Skeletal muscle tissue (tissue), 4 donors: Measurements from ENCODE around the gene CENPU. TPM values are rescaled to one million over a fixed set of nuclear protein-coding genes. Genes with fewer than 3 reads are reported as not detected.
"Not testable (repeated sequence)": the region's sequence is repeated elsewhere in the genome, so short reads cannot be mapped to it uniquely, and the experiment has no call there.

Experiments
- H3K27ac ChIP-seq: one replicate; pipeline ENCODE4 v1.7.0; 2013; ENCODE audit warnings: mild to moderate bottlenecking, low read depth, low read length, inconsistent platforms
- H3K27me3 ChIP-seq, 3 donors: one replicate each; pipeline ENCODE4 v1.7.0; 2013; ENCODE audit warnings: low read length in 3 of 3; ENCODE audit not compliant: control insufficient read depth in 3 of 3, insufficient read depth in 3 of 3
- H3K36me3 ChIP-seq, 3 donors: one replicate each; pipeline ENCODE4 v1.7.0; 2013; ENCODE audit warnings: low read length in 3 of 3; ENCODE audit not compliant: control insufficient read depth in 3 of 3, insufficient read depth in 3 of 3
- H3K4me1 ChIP-seq, 3 donors: one replicate each; pipeline ENCODE4 v1.7.0; 2013; ENCODE audit warnings: low read length in 3 of 3, mild to moderate bottlenecking in 3 of 3; ENCODE audit not compliant: control insufficient read depth in 3 of 3, insufficient read depth in 3 of 3
- H3K4me3 ChIP-seq, 3 donors: one replicate each; pipeline ENCODE4 v1.7.0; 2013; ENCODE audit warnings: low read length in 3 of 3
- H3K9ac ChIP-seq, 3 donors: one replicate each; pipeline ENCODE4 v1.7.0; 2013; ENCODE audit warnings: low read length in 3 of 3, mild to moderate bottlenecking in 3 of 3, moderate library complexity in 2 of 3, low read depth in 1 of 3
- H3K9me3 ChIP-seq, 3 donors: one replicate each; pipeline ENCODE4 v1.7.0; 2013; ENCODE audit warnings: low read length in 3 of 3; ENCODE audit not compliant: control insufficient read depth in 3 of 3
- total RNA-seq: library from RNA; depleted of rRNA; stranded (reverse); fragments of >200 nt; gene quantifications from one replicate; pipeline ENCODE4 v1.2.3, GENCODE V29; 2014
- donor health status: Osteomylitis.

Gene CENPU
- total RNA-seq, 1 donor from 2014 or later: 6.8 TPM

- H3K9ac ChIP-seq, H3K4me3 ChIP-seq, H3K36me3 ChIP-seq, H3K27me3 ChIP-seq, H3K9me3 ChIP-seq, H3K27ac ChIP-seq: not testable (repeated sequence)
- peaks cover 8 to 14% (median 9%) of the 10 kb centered on the region in 3 donors for H3K4me1 ChIP-seq
These were observed 7.8 kb upstream of the CENPU start for GRCh38 chr4:184741651-184742050.

GRCh38 chr4:184740980-184741391 is 7.1 kb upstream of the CENPU start:
- Histone ChIP-seq H3K27ac (no peak overlapping the region), H3K9ac (no peak overlapping the region), H3K4me1 (peaks cover 2 to 7% (median 2%) of the 10 kb centered on the region in 3 donors), H3K36me3 (no peaks in the 10 kb centered on the region), H3K9me3 (no peaks in the 10 kb centered on the region), H3K27me3 (no peaks in the 10 kb centered on the region), H3K4me3 (no peak overlapping the region)

GRCh38 chr4:184739575-184739974 is 5.7 kb upstream of the CENPU start:
- H3K4me3 ChIP-seq, H3K9me3 ChIP-seq, H3K27ac ChIP-seq, H3K9ac ChIP-seq, H3K36me3 ChIP-seq, H3K4me1 ChIP-seq, H3K27me3 ChIP-seq: not testable (repeated sequence)

DNA sequence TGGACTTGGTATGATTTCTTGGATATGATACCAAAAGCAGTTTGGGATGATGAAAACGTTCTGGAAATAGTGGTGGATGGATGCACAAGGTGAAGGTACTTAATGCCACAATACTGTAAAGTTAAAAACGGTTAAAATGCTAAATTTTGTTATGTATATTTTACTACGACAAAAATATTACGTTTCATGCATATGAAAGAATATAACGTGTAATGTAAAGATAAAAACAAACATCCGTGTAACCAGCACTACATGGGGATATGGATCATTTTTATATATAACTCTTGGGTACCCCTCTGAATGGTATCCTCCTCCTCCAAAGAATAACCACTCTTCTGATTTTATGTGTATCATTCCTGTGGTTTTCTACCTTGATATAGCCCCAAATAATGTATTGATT is 862 bp upstream of the CENPU start:
- Histone ChIP-seq H3K9ac (peak overlapping the region; percentile 35 to 77 (median 75)), H3K4me1 (peaks cover 8 to 10% (median 8%) of the 10 kb centered on the region in 3 donors), H3K27ac (peak overlapping the region; percentile 67), H3K36me3 (no peaks in the 10 kb centered on the region), H3K4me3 (peak overlapping the region; percentile 84 to 89 (median 88)), H3K27me3 (no peaks in the 10 kb centered on the region), H3K9me3 (no peaks in the 10 kb centered on the region)

GRCh38 chr4:184732126-184732525 is 1.8 kb downstream of the CENPU start:
- Histone ChIP-seq H3K4me3 (no peak overlapping the region), H3K9me3 (no peaks in the 10 kb centered on the region), H3K4me1 (peaks cover 8 to 10% (median 8%) of the 10 kb centered on the region in 3 donors), H3K9ac (no peak overlapping the region), H3K27ac (no peak overlapping the region), H3K36me3 (no peaks in the 10 kb centered on the region), H3K27me3 (no peaks in the 10 kb centered on the region)

DNA sequence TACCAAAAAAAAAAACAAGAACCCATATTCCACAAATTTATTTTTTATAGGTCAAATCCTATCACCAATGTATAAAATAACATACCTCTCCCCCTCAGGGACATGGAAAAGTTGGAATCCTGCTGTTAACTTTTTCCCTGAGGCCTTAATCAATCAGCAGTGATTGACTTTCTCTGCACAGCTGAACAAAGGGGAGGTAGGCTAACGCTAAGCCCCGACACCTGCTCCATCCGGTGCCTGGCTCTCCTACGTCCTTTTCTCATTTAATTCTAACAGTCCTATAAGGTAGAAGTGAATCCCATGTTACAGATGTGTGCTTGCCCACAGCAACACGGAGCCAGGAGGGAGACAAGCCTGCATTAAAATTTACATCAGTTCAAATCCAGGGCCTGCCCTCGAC is 2.8 kb downstream of the CENPU start:
- H3K9me3 ChIP-seq: no peaks in the 10 kb centered on the region
- H3K4me1 ChIP-seq: peaks cover 8 to 10% (median 8%) of the 10 kb centered on the region in 3 donors
- H3K9ac ChIP-seq: no peak overlapping the region

DNA sequence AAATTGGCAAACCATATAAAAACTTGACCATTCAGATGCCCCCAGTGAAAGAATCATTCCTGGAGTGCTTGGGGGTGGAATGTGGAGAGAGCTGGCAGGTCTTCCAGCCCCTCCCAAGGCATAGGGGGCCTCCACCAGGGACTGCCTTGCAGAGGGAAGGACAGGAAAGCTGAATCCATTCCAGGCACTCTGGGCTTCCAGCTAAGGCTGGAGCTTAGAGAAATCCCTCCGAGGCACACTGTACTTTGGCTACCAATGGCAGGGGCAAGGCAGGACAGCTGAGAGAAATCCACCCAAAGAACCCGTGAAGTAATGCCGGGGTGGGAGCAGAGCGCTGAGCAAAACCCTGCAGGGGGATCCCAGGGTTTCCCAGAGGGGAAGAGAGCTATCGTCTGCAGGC is 4.0 kb downstream of the CENPU start:
- H3K36me3 ChIP-seq: no peaks in the 10 kb centered on the region
- H3K9ac ChIP-seq: peak overlapping the region in 1 of 3 donors; percentile 40
- no peaks in the 10 kb centered on the region for H3K9me3 ChIP-seq
- H3K27me3 ChIP-seq: no peaks in the 10 kb centered on the region
- H3K4me3 ChIP-seq: no peak overlapping the region
- no peak overlapping the region for H3K27ac ChIP-seq
- H3K4me1 ChIP-seq: peaks cover 8 to 10% (median 8%) of the 10 kb centered on the region in 3 donors

More for the DNA sequence above, 2.8 kb downstream of the CENPU start:
- no peaks in the 10 kb centered on the region for H3K36me3 ChIP-seq
- no peak overlapping the region for H3K4me3 ChIP-seq
- H3K27me3 ChIP-seq: no peaks in the 10 kb centered on the region
- no peak overlapping the region for H3K27ac ChIP-seq

DNA sequence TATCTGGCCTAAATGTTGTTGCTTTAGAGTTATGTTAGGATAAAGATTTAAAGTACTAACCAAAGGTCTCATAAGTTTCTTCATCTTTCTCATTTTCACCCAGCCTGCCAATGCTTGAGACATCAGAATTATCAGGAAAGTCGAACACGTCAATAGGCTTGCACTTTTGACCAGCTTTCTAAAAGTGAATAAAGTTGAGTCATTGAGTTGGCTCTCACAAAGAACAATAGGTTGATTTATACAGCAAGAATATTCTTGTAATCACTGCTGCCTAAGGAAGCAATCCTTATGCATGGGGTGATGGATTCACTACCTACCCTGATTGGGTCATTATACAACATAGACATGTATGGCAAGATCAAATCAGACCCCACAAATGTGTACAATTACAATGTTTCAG is 5.0 kb downstream of the CENPU start:
- H3K36me3 ChIP-seq: no peaks in the 10 kb centered on the region
- no peaks in the 10 kb centered on the region for H3K9me3 ChIP-seq
- H3K9ac ChIP-seq: no peak overlapping the region
- no peak overlapping the region for H3K4me3 ChIP-seq
- H3K27me3 ChIP-seq: no peaks in the 10 kb centered on the region
- H3K4me1 ChIP-seq: peaks cover 8 to 9% (median 8%) of the 10 kb centered on the region in 3 donors
- H3K27ac ChIP-seq: no peak overlapping the region

DNA sequence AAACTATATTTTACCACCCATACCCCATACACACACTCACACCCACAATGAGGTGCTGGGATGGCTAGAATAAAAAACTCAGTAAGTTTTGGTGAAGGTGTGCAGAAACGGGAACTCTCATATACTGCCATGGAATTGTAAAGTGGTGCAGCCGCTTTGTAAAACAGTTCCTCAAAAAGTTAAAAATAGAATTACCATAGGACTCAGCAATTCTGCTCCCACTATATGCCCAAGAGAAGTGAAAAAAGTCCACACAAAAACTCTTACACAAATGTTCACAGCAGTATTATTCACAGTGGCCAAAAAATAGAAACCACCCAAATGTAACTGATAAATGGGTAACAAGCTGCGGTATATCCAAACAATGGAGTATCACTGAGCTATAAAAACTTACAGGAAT is 6.5 kb downstream of the CENPU start:
- no peak overlapping the region for H3K27ac ChIP-seq
- no peaks in the 10 kb centered on the region for H3K9me3 ChIP-seq
- H3K36me3 ChIP-seq: no peaks in the 10 kb centered on the region
- no peak overlapping the region for H3K9ac ChIP-seq
- no peak overlapping the region for H3K4me3 ChIP-seq
- no peaks in the 10 kb centered on the region for H3K4me1 ChIP-seq
- H3K27me3 ChIP-seq: no peaks in the 10 kb centered on the region

GRCh38 chr4:184722798-184723197 is 11.1 kb downstream of the CENPU start:
- H3K4me1 ChIP-seq: no peaks in the 10 kb centered on the region
- H3K36me3 ChIP-seq: no peaks in the 10 kb centered on the region
- H3K9ac ChIP-seq: no peak overlapping the region
- H3K4me3 ChIP-seq: no peak overlapping the region
- H3K9me3 ChIP-seq: peaks cover 0 to 3% (median 0%) of the 10 kb centered on the region in 3 donors
- H3K27me3 ChIP-seq: no peaks in the 10 kb centered on the region
- no peak overlapping the region for H3K27ac ChIP-seq

GRCh38 chr4:184721254-184721653 is 12.6 kb downstream of the CENPU start:
- no peak overlapping the region for H3K4me3 ChIP-seq
- no peaks in the 10 kb centered on the region for H3K36me3 ChIP-seq
- H3K27ac ChIP-seq: no peak overlapping the region
- peaks cover 0 to 3% (median 0%) of the 10 kb centered on the region in 3 donors for H3K9me3 ChIP-seq
- no peaks in the 10 kb centered on the region for H3K4me1 ChIP-seq
- H3K27me3 ChIP-seq: no peaks in the 10 kb centered on the region
- H3K9ac ChIP-seq: no peak overlapping the region
